ENCODE data around the gene KCNK16. TPM values are rescaled to one million over a fixed set of nuclear protein-coding genes. Genes with fewer than 3 reads are reported as not detected.

Gene KCNK16
- total RNA-seq, 1 donor: not detected

Other genes starting within 250 kb of the KCNK16 start
- gene SAYSD1, start 207.5 kb downstream of the KCNK16 start, total RNA-seq: 14.2 and 17.7 TPM in 2 replicates
- not detected in 2 replicates for gene KCNK5, start 93.2 kb downstream of the KCNK16 start, total RNA-seq
- gene KCNK17, start 8.3 kb downstream of the KCNK16 start, total RNA-seq: not detected in 2 replicates

All from fibroblast of villous mesenchyme (primary cell).